A549 (cell line): ENCODE data around the gene CCL7. TPM values are rescaled to one million over a fixed set of nuclear protein-coding genes. Genes with fewer than 3 reads are reported as not detected.

Experiments used
- ATAC-seq, 2 experiments: fragments of 200-7000 bp in 1 of 2; fragments of >200 bp in 1 of 2; cut with Nextera tagmentation in 1 of 2; cut with Tn5 transposase in 1 of 2; 3 replicates each; pipeline versions ENCODE4 v1.8.0 to v1.9.1; 2018 to 2020; ENCODE audit warnings: mild to moderate bottlenecking in 1 of 2, moderate library complexity in 1 of 2
- CTCF ChIA-PET: fragments of 300-600 bp; sonication (Branson Sonifier 250); formaldehyde crosslinking; extraction: SDS; loops from one replicate; lab custom pipeline; 2021; ENCODE audit warnings: antibody characterized with exemption, inconsistent platforms; lab: Yijun Ruan, JAX
- POLR2A ChIA-PET: fragments of 350-600 bp; formaldehyde crosslinking; extraction: SDS; loops from one replicate; lab custom pipeline; 2021; ENCODE audit warnings: antibody characterized with exemption, inconsistent platforms; lab: Yijun Ruan, JAX
- DNase-seq, 2 experiments: peaks; one replicate each; pipeline versions ENCODE4 v3.0.0 to v3.0.0-alpha.2; 2011 to 2016; ENCODE audit warnings: low read depth in 1 of 2, low spot score in 1 of 2
- FAIRE-seq: peaks from 2 replicates; lab custom pipeline; 2011; peaks lifted over from hg19 to GRCh38; lab: Jason Lieb, UNC
- H3K27ac ChIP-seq, 2 experiments: fragments of >200 bp; sonication (Bioruptor Twin); formaldehyde crosslinking; 3 replicates each; pipeline ENCODE4 v1.5.1; 2016 to 2017
- H3K4me1 ChIP-seq: fragments of >200 bp; sonication (Bioruptor Twin); formaldehyde crosslinking; 3 replicates; pipeline ENCODE4 v1.6.1; 2016
- H3K4me2 ChIP-seq: fragments of >200 bp; sonication (Bioruptor Twin); formaldehyde crosslinking; 3 replicates; pipeline ENCODE4 v1.6.1; 2016
- H3K4me3 ChIP-seq: fragments of >200 bp; sonication (Bioruptor Twin); formaldehyde crosslinking; 3 replicates; pipeline ENCODE4 v1.5.1; 2016
- H3K9me3 ChIP-seq: fragments of >200 bp; sonication (Bioruptor Twin); formaldehyde crosslinking; 3 replicates; pipeline ENCODE4 v1.6.1; 2016
- BHLHE40 ChIP-seq: IDR thresholded peaks from 2 replicates; pipeline ENCODE4 v1.6.1; 2012; ENCODE audit warnings: low read depth, low read length, inconsistent platforms
- CEBPB ChIP-seq, 2 experiments: fragments of >200 bp in 1 of 2; sonication (Bioruptor Twin) in 1 of 2; formaldehyde crosslinking in 1 of 2; IDR thresholded peaks; 2 replicates each; pipeline ENCODE4 v1.6.1; 2012 to 2016
- CHD4 ChIP-seq: fragments of 200-600 bp; sonication (generic); IDR thresholded peaks from 2 replicates; pipeline ENCODE4 v1.6.1; 2016; ENCODE audit warnings: antibody characterized with exemption, mild to moderate bottlenecking, borderline replicate concordance
- EHMT2 ChIP-seq: fragments of 200-600 bp; sonication (generic); IDR thresholded peaks from 2 replicates; pipeline ENCODE4 v1.6.1; 2016; ENCODE audit warnings: antibody characterized with exemption, low read depth, mild to moderate bottlenecking, moderate library complexity
- FOSL2 ChIP-seq, 2 experiments: fragments of 450-650 bp in 1 of 2; fragments of >200 bp in 1 of 2; sonication (Bioruptor Twin) in 1 of 2; formaldehyde crosslinking; IDR thresholded peaks; 2 replicates each; pipeline versions ENCODE4 v1.5.0 to v1.6.1; 2016 to 2020; ENCODE audit warnings: mild to moderate bottlenecking in 1 of 2, moderate library complexity in 1 of 2
- GATA3 ChIP-seq: IDR thresholded peaks from 2 replicates; pipeline ENCODE4 v1.6.1; 2012; ENCODE audit warnings: borderline replicate concordance
- HOXA7 ChIP-seq: fragments of 250-450 bp; sonication (Bioruptor Pico); IDR thresholded peaks from 2 replicates; pipeline ENCODE4 v1.5.0; 2020; ENCODE audit warnings: mild to moderate bottlenecking, moderate library complexity
- HOXB13 ChIP-seq: fragments of 250-450 bp; sonication (Bioruptor Pico); IDR thresholded peaks from 2 replicates; pipeline ENCODE4 v1.5.0; 2020; ENCODE audit warnings: low read depth, mild to moderate bottlenecking, moderate library complexity
- HOXB5 ChIP-seq: fragments of 250-450 bp; sonication (Bioruptor Pico); IDR thresholded peaks from 2 replicates; pipeline ENCODE4 v1.5.0; 2020; ENCODE audit warnings: mild to moderate bottlenecking, moderate library complexity
- MAZ ChIP-seq: fragments of 150-350 bp; IDR thresholded peaks from 2 replicates; pipeline ENCODE4 v1.6.1; 2014; ENCODE audit warnings: antibody characterized with exemption, low read depth, low read length, borderline replicate concordance
- NR3C1 ChIP-seq: fragments of >200 bp; sonication (Bioruptor Twin); formaldehyde crosslinking; IDR thresholded peaks from 3 replicates; pipeline ENCODE4 v1.6.1; 2017
- POLR2AphosphoS2 ChIP-seq: conservative IDR thresholded peaks from 2 replicates; pipeline ENCODE4 v1.6.1; 2012; ENCODE audit warnings: low read length, improper control_type of control experiment, inconsistent platforms
- RAD21 ChIP-seq, 2 experiments: fragments of >200 bp in 1 of 2; sonication (Bioruptor Twin) in 1 of 2; formaldehyde crosslinking in 1 of 2; IDR thresholded peaks in 1 of 2; conservative IDR thresholded peaks in 1 of 2; 2 replicates in 1 of 2; 3 replicates in 1 of 2; pipeline ENCODE4 v1.6.1; 2012 to 2018; ENCODE audit warnings: inconsistent platforms in 1 of 2
- RCOR1 ChIP-seq: fragments of 150-350 bp; IDR thresholded peaks from 2 replicates; pipeline ENCODE4 v1.6.1; 2014; ENCODE audit warnings: antibody characterized with exemption, low read length, low read depth
- TFCP2L1 ChIP-seq: fragments of 250-450 bp; sonication (Bioruptor Pico); IDR thresholded peaks from 2 replicates; pipeline ENCODE4 v1.5.0; 2021; ENCODE audit warnings: mild to moderate bottlenecking
- WGBS: methylation state at CpG from one replicate; pipeline ENCODE4 v1.1.6; 2017; ENCODE audit errors: missing lambda C conversion rate; 5-methylcytosine and 5-hydroxymethylcytosine counted together
- polyA minus RNA-seq: library from RNA; depleted of rRNA, polyadenylated mRNA; stranded (reverse); fragments of >200 nt; gene quantifications from 2 replicates; pipeline ENCODE4 v1.2.3, GENCODE V29; 2011; rRNA and poly(A)+ RNA removed
- polyA plus RNA-seq, 4 experiments: library from polyadenylated mRNA; depleted of rRNA in 3 of 4; stranded (reverse); fragments of >200 nt; fragmentation: RNase III in 1 of 4; extraction: RNeasy Plus Mini Kit Qiagen cat#74134 plus additional on column Dnase treatment in 1 of 4; gene quantifications; 2 replicates in 3 of 4; 3 replicates in 1 of 4; pipeline ENCODE4 v1.2.3, GENCODE V29; 2011 to 2017
- TF ChIP-seq, protein P1 (sequence below): fragments of >200 bp; sonication (Bioruptor Twin); formaldehyde crosslinking; IDR thresholded peaks from 3 replicates; pipeline ENCODE4 v1.5.1; 2016
- TF ChIP-seq, protein P2 (sequence below): IDR thresholded peaks from 2 replicates; pipeline ENCODE4 v1.6.1; 2012
- TF ChIP-seq, protein P3 (sequence below): fragments of 450-650 bp; IDR thresholded peaks from 2 replicates; pipeline ENCODE4 v1.6.1; 2014; ENCODE audit warnings: antibody characterized with exemption

Gene CCL7
- polyA plus RNA-seq (2011; rRNA removed) (not detected in 2 replicates), polyA plus RNA-seq (2017; fragmentation: RNase III; extraction: RNeasy Plus Mini Kit Qiagen cat#74134 plus additional on column Dnase treatment) (0.13 to 0.17 TPM in 2 of 3 replicates, not detected in the other), polyA minus RNA-seq (not detected in 2 replicates)
- polyA plus RNA-seq (2012; cell fraction: cytosol; rRNA removed): not detected in 2 replicates
- not detected in 2 replicates for polyA plus RNA-seq (2012; cell fraction: nucleus; rRNA removed)

DNA sequence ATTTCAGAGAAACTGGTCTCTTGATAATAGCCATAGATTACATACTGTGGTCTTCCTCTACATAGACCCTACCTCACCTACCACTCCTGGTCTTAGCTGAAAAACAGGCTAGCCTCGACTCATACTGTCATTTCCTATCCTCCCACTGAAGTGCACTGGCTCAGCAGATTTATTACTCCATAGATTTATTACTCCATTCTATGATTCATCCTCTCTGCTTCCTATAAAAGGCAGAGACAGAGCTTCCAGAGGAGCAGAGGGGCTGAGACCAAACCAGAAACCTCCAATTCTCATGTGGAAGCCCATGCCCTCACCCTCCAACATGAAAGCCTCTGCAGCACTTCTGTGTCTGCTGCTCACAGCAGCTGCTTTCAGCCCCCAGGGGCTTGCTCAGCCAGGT lies at the start of gene CCL7:
TSS of gene CCL7 (plus strand) at position 253 of the 400 bp plus-strand sequence. CDS start at position 323, 70 bp downstream.
- DNase-seq (no peak), ATAC-seq (peak; percentile 66 to 68; a peak in 5 of 6 replicates), FAIRE-seq (no peak)
- H3K4me2 ChIP-seq: no peak within 1 kb of the TSS
- POLR2A ChIA-PET: interaction anchor here (0.6 kb wide), 1 partner anchor 13 kb away, joined by 3 read pairs; no protein-coding TSS in a partner anchor
- peak within 1 kb of the TSS in 1 of 2 experiments; percentile 58; a peak in 2 of 6 replicates for H3K27ac ChIP-seq
- 0 out of 3 replicates have a peak, but pooled peaks cover 6% of the 10 kb centered on the region for H3K4me1 ChIP-seq
- WGBS: 0% methylated on average over 1 of the region's 1 CpG
- TF ChIP-seq HOXA7 (CRISPR knock-in tag) (no peak), BHLHE40 (no peak), FOSL2 (IDR thresholded peaks at IDR 0.05) (no peak), FOSL2 (CRISPR knock-in tag; IDR thresholded peaks at IDR 0.05) (no peak), GATA3 (no peak), HOXB13 (CRISPR knock-in tag) (no peak), NR3C1 (no peak), CEBPB (IDR thresholded peaks at IDR 0.05) (no peak), HOXB5 (no peak), MAZ (no peak), TFCP2L1 (no peak), CHD4 (no peak)
- TF ChIP-seq, protein P1, sequence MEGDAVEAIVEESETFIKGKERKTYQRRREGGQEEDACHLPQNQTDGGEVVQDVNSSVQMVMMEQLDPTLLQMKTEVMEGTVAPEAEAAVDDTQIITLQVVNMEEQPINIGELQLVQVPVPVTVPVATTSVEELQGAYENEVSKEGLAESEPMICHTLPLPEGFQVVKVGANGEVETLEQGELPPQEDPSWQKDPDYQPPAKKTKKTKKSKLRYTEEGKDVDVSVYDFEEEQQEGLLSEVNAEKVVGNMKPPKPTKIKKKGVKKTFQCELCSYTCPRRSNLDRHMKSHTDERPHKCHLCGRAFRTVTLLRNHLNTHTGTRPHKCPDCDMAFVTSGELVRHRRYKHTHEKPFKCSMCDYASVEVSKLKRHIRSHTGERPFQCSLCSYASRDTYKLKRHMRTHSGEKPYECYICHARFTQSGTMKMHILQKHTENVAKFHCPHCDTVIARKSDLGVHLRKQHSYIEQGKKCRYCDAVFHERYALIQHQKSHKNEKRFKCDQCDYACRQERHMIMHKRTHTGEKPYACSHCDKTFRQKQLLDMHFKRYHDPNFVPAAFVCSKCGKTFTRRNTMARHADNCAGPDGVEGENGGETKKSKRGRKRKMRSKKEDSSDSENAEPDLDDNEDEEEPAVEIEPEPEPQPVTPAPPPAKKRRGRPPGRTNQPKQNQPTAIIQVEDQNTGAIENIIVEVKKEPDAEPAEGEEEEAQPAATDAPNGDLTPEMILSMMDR: no peak
- TF ChIP-seq, protein P2, sequence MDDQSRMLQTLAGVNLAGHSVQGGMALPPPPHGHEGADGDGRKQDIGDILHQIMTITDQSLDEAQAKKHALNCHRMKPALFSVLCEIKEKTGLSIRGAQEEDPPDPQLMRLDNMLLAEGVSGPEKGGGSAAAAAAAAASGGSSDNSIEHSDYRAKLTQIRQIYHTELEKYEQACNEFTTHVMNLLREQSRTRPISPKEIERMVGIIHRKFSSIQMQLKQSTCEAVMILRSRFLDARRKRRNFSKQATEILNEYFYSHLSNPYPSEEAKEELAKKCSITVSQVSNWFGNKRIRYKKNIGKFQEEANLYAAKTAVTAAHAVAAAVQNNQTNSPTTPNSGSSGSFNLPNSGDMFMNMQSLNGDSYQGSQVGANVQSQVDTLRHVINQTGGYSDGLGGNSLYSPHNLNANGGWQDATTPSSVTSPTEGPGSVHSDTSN: no peak
- TF ChIP-seq, protein P3, sequence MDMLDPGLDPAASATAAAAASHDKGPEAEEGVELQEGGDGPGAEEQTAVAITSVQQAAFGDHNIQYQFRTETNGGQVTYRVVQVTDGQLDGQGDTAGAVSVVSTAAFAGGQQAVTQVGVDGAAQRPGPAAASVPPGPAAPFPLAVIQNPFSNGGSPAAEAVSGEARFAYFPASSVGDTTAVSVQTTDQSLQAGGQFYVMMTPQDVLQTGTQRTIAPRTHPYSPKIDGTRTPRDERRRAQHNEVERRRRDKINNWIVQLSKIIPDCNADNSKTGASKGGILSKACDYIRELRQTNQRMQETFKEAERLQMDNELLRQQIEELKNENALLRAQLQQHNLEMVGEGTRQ: no peak
- TF ChIP-seq, all 56 proteins: peak for 0
- CTCF ChIA-PET: interaction anchor here (0.5 to 2.1 kb wide), 6 partner anchors 10 to 1685 kb away, joined by 3 to 6 read pairs (median 4); partner anchors contain the start of gene CCL2
- Histone ChIP-seq H3K4me3 (no peak within 1 kb of the TSS), H3K9me3 (no peaks in the 10 kb centered on the region)

DNA sequence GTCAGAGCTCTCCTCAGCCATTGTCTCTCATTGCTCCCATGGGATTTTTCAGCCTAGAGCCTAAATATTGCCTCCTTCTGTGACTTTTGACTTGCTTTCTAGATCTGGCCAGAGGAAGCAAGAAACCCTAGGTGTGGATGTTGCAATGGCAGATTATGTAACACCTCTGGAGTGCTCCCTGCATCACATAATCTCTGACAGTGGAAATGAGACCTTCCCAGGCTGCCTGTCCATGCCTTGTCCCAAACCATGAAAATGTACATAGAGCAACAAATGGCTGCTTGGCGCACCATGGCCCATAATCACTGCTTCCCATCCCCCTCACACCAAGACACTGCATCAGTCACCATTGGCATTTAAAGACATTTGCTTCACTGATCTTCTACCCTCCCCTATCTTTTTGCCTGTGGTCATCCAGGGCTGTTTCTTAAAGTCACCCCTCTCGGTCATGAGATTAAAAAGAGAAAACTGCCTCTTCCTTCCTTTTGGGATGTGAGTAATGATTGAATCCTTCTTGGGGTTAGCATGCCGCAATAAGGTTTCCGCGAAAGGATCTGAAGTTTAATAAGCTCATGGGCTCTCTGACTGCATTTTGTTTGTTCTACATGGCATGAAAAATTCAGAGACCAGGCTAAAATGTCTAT lies 49.1 kb upstream of the CCL7 start:
- no peak overlapping the region for H3K27ac ChIP-seq
- TF ChIP-seq RAD21 (conservative IDR thresholded peaks at IDR 0.05 in 1 of 2, IDR thresholded peaks at IDR 0.05 in 1 of 2): no peak
- TF ChIP-seq POLR2AphosphoS2: no peak
- TF ChIP-seq RCOR1: no peak
- TF ChIP-seq BHLHE40: no peak
- TF ChIP-seq CEBPB (IDR thresholded peaks at IDR 0.05): no peak; a peak in 1 of 4 replicates
- TF ChIP-seq EHMT2: no peak
- TF ChIP-seq, all 56 proteins: peak for 0
- WGBS: 80% methylated on average over 5 of the region's 5 CpGs
- ATAC-seq (no peak), DNase-seq (no peak), FAIRE-seq (no peak)
- no peak overlapping the region for H3K4me2 ChIP-seq
- ChIA-PET CTCF (interaction anchor here (0.6 to 7.7 kb wide), 5 partner anchors 19 to 904 kb away, joined by 3 to 61 read pairs (median 5); partner anchors contain the start of gene CCL1), POLR2A (no interaction called here)
- no peaks in the 10 kb centered on the region for H3K4me1 ChIP-seq
- no peaks in the 10 kb centered on the region for H3K9me3 ChIP-seq
- H3K4me3 ChIP-seq: no peak overlapping the region
